ENCODE results near the gene GAS7.
A peak's percentile ranks its signal among the peaks of the same experiment; 100 is the strongest.

Gene GAS7

GRCh38 chr17:10198509-10199249, at the start of gene GAS7:
GAS7 (minus strand) TSS chr17:10198606.
- DNase-seq: peak; percentile 7 to 25

DNA sequence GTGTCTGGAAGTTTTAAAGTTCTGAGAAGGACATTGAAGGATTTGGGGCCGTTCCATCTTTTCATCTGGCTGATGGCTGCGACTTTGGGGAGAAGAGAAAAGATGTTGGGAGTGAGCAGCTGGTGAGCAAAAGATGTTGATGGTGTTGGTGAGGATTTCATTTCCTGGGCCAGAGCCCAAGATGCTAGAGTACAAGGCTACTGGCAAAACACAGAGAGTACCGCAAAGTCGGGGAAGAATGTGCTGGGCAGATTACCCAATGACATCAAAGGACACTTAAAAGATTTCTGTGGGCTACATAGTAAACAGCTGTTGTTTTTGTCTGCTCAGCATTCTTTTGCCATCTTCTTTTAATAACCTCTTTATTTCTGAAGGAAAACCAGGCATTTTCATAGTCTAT, 49.4 kb upstream of the GAS7 start:
- DNase-seq: no peak

- DNase-seq: no peak
These were observed 45.8 kb upstream of the GAS7 start for GRCh38 chr17:10243883-10244844.

DNA sequence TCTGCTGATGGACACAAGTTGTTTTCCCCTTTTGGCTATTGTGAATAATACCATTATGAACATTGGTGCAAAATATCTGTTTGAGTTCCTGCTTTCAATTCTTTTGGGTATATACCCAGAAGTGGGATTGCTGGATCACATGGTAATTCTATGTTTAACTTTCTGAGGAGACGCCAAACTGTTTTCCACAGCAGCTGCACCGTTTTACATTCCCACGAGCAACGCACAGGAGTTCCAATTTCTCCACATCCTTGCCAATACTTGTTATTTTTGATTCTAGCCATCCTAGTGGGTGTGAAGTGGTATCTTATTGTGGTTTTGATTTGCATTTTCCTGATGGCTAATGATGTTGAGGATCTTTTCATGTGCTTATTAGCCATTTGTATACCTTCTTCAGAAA, 43.4 kb upstream of the GAS7 start:
- DNase-seq: no peak

DNA sequence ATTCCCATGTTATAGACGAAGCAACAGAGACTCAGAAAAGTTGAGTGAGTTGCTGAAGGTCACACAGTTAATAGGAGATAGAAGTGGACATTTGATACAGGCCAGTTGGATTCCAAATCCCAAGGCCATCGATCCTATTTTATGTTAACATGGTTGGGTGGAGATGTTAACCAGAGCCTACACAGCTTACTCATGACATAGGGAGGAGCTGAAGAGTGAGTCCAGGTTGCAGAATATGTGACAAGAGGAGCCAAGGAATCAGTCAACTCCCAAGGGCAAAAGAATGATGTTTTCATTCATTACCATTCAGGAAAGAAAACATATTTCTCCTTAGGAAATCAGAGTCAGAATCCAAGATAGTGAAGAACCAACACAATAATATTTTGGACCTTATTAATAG, 40.3 kb upstream of the GAS7 start:
- DNase-seq: no peak

- no peak for DNase-seq
These were observed 35.6 kb upstream of the GAS7 start for GRCh38 chr17:10234033-10234432.

DNA sequence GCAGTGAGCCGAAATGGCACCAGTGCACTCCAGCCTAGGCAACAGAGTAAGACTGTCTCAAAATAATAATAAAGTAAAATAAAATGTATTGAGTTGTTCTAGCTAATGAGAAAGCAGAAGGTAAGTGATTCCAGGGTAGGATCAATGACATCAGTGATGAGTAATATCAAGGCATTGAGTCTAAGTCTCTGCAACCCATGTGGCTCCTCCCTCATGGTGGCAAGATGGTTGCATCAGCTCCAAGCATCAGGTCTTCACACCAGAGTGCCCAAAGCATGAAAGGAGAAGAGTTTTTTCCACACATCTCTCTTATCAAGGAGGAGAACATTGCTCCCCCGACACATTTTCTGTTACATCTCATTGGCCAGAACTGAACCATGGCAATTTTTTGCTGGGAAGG, 34.8 kb upstream of the GAS7 start:
- DNase-seq: no peak

GRCh38 chr17:10229181-10229580, 30.8 kb upstream of the GAS7 start:
- no peak for DNase-seq

DNA sequence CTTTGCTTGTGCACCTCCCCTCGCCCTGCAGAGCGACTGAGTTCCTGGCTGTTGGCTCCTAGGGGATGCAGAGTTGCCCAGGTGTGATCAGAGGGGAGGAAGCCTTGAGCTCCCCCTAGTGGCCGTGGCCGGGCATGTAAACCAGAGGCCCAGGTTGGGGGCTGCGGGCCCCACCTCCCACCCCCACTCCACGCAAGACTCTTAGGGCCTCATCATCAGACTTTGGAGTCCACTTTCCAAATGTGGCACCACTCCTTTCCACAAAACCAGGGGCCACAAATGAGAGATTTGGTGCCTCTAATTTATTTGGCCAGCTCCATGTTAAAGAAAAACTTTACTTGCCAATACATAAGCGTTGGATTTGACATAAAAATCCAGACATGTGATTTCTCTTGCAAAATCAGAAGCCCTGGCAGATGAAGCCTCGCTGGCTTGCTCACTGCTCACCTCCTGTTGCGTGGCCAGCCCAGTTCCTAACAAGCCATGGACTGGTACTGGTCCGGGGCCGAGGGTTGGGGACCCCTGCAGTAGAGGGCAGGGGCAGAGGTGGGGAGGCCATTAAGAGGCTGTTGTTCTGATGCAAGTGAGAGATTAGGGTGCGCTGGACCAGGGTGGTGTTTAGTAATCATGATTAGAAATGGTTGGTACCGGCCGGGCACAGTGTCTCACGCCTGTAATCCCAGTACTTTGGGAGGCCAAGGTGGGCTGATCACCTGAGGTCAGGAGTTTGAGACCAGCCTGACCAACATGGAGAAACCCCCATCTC, 28.7 kb upstream of the GAS7 start:
- DNase-seq: peak; percentile 35 to 52

- no peak for DNase-seq
These were observed 26.3 kb upstream of the GAS7 start for GRCh38 chr17:10224582-10225195.

DNA sequence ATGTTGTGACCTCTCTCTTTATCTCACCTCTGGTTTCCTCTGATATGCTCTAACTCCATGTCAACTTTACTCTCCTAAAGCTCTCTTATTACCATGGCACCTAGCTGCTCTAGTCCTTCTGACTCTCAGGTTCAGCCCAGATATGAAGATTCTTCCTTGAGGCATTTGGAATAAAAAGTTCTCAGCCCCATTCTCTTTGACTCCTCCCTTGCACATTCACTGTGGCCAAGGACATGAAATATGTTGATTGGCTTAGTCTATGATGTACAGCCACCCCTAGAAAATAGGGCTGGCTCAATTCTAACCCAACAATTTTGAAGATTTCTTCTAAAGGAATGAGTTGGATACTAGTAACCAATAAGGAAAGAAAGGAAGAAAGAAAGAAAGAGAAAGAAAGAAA, 20.8 kb upstream of the GAS7 start:
- DNase-seq: no peak

DNA sequence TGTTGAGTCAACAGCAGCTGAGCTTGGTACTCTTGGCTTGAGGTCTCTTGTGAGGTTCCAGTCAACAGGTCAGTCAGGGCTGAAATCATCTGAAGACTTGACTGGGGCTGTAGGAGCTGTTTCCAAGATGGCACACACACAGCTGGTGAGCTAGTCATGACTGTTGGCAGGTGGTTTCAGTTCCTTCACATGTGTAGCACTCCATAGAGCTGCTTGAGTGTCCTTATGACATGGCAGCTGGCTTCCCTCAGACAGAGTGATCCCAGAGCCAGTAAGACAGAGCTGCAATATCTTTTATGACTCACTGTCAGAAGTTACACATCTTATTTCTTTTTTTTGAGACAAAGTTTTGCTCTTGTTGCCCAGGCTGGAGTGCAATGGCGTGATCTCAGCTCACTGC, 19.5 kb upstream of the GAS7 start:
- no peak for DNase-seq

- DNase-seq: no peak
These were observed 18.0 kb upstream of the GAS7 start for GRCh38 chr17:10216213-10216938.

DNA sequence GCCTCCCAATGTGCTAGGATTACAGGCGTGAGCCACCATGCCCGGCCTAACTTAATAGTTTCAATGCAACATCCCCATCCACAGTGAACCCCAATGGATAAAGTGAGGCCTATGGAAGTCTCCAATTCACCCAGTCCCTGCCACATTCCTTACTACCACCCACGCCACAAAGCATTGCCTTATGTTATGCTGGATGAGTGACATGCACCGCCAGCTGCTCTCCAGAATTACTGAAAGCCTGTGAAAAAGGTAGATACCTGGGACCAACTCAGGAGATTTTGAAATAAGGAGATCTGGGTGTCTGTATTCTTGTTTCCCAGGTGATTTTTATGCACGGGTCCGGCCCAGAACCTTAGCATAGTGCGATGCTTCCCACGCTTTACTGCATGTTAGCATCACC, 16.9 kb upstream of the GAS7 start:
- DNase-seq: no peak

DNA sequence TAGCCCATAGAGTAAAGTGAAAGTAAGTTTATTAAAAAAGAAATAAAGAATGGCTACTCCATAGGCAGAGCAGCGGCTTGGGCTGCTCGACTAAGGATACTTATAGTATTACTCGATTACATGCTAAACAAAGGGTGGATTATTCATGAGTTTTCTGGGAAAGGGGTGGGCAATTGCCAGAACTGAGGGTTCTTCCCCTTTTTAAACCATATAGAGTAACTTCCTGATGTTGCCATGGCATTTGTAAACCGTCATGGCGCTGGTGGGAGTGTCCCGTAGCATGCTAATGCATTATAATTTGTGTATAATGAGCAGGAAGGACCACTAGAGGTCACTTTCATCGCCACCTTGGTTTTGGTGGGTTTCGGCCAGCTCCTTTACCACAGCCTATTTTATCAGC, 13.3 kb upstream of the GAS7 start:
- no peak for DNase-seq

GRCh38 chr17:10210151-10210574, 11.8 kb upstream of the GAS7 start:
- DNase-seq: no peak

- no peak for DNase-seq
These were observed 10.3 kb upstream of the GAS7 start for GRCh38 chr17:10208604-10209193.

- DNase-seq: no peak
These were observed 8.7 kb upstream of the GAS7 start for GRCh38 chr17:10207153-10207552.

- no peak for DNase-seq
These were observed 7.3 kb upstream of the GAS7 start for GRCh38 chr17:10205549-10206185.

DNA sequence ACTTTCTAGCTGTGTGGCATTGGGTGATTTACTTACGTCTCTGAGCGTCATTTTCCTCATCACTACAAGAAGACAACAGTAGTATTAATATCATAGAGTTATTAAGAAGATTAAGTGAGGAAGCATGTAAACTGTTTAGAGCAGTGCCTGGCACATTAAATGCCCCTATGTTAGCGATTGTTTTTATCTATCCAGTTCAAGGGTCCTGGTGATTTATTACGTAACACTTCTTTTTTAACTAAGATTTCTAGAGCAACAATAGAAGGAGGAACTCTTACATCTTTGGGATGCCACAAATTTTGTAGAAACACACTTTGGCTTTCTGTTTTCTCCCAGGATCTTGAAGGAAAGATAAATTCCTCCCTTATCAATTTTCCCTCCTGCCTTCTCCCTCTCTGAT, 3.3 kb upstream of the GAS7 start:
- no peak for DNase-seq

- DNase-seq: no peak
These were observed 2.2 kb upstream of the GAS7 start for GRCh38 chr17:10200645-10201044.
